Type B pancreatic cell (in vitro differentiated cells): ENCODE results near the gene DNAH17. TPM values are rescaled to one million over a fixed set of nuclear protein-coding genes. Genes with fewer than 3 reads are reported as not detected.
A peak's percentile ranks its signal among the peaks of the same experiment; 100 is the strongest.

Experiments used
- DNase-seq: peaks from one replicate; pipeline ENCODE4 v3.0.0; 2021; ENCODE audit warnings: mixed read lengths; ENCODE audit not compliant: unreplicated experiment; ENCODE audit errors: extremely low spot score
- H3K27ac Mint-ChIP-seq: 2 replicates; pipeline ENCODE4 v1.8.0; 2021; ENCODE audit warnings: mild to moderate bottlenecking, mixed read lengths
- H3K27me3 Mint-ChIP-seq: 2 replicates; pipeline ENCODE4 v1.8.0; 2021; ENCODE audit warnings: mixed read lengths
- H3K36me3 Mint-ChIP-seq: 2 replicates; pipeline ENCODE4 v1.8.0; 2021; ENCODE audit warnings: mixed read lengths
- H3K4me1 Mint-ChIP-seq: one replicate; pipeline ENCODE4 v1.8.0; 2021; ENCODE audit warnings: mixed read lengths; ENCODE audit not compliant: unreplicated experiment
- H3K4me3 Mint-ChIP-seq: 2 replicates; pipeline ENCODE4 v1.8.0; 2021; ENCODE audit warnings: mild to moderate bottlenecking, mixed read lengths
- H3K9me3 Mint-ChIP-seq: 2 replicates; pipeline ENCODE4 v1.8.0; 2021; ENCODE audit warnings: mixed read lengths
- CTCF ChIP-seq: fragments of 200-600 bp; sonication (generic); conservative IDR thresholded peaks from 2 replicates; pipeline ENCODE4 v1.5.0; 2021; ENCODE audit warnings: antibody characterized with exemption, mild to moderate bottlenecking
- total RNA-seq: library from RNA; stranded (reverse); gene quantifications from 2 replicates; pipeline ENCODE4 v1.2.1, GENCODE V29; 2021; ENCODE audit warnings: low replicate concordance

Gene DNAH17
- total RNA-seq, 1 donor from 2014 or later, result 0.07 TPM

DNA sequence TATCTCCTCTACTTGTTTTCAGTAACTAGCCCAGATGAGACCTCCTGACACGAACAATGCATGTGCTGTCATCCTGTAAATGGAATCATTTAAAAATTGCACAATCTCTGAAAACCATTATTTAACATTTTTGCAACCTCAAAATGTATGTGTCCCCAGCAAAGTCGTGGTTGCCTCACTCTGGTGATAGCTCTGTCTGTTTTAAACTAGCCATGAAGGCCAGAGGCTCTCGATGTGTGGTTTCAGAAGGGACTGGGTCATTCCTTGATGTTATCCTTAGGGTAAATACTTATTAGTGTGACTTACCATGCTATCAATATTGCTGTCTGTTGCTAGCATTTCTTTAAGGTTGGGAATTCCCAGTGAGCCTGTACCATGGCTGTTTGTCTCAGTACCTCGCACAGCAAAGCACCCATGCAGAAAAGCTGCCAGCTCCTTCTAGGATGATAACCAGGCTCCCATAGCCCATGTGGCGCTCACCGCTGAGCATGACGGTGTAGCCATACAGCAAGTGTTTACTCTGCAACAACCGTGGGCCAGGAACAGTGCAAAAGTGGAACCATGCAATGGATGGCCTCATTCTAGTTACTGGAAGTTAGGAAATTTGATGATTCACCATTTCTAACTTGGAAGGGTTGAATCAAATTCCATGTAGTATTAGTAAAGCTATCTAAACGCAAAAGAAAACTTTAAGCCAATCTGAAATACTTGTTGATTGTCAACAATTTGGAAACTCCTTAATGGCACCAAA is 201.6 kb downstream of the DNAH17 start:
- H3K4me3 Mint-ChIP-seq, result peak overlapping the region; percentile 76
- no peaks in the 10 kb centered on the region for H3K27me3 Mint-ChIP-seq
- TF ChIP-seq CTCF, result no peak
- H3K27ac Mint-ChIP-seq, result peak overlapping the region; percentile 97
- peaks cover 50% of the 10 kb centered on the region for H3K4me1 Mint-ChIP-seq
- H3K36me3 Mint-ChIP-seq, result peaks cover 4% of the 10 kb centered on the region
- DNase-seq, result no peak
- no peaks in the 10 kb centered on the region for H3K9me3 Mint-ChIP-seq

GRCh38 chr17:78374631-78375274 is 202.4 kb downstream of the DNAH17 start:
- Mint-ChIP-seq H3K27me3 (no peaks in the 10 kb centered on the region), H3K27ac (peak overlapping the region; percentile 97), H3K4me1 (peaks cover 50% of the 10 kb centered on the region), H3K9me3 (no peaks in the 10 kb centered on the region), H3K36me3 (peaks cover 4% of the 10 kb centered on the region), H3K4me3 (peak overlapping the region; percentile 76)
- no peak for DNase-seq
- TF ChIP-seq CTCF, result no peak

DNA sequence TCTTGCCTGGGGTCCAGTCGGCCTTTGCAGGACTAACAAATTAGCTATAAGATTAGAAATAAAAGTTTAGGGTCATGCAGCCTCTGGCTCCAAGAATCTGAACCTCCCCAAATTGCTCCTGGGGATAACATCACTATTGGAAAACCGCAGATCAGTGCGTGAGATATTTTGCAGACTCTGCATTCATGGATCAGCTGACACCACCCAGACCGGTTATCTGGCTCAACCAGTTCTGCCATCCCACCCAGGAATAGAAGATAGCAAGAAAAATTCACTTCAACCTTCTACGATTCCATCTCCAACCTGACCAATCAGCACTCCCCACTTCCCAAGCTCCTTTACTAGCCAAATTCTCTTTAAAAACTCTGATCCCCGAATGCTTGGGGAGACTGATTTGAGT is 203.0 kb downstream of the DNAH17 start:
- peaks cover 3% of the 10 kb centered on the region for H3K36me3 Mint-ChIP-seq
- no peak for DNase-seq
- no peak for TF ChIP-seq CTCF
- H3K27ac Mint-ChIP-seq, result peak overlapping the region; percentile 97
- H3K27me3 Mint-ChIP-seq, result no peaks in the 10 kb centered on the region
- H3K9me3 Mint-ChIP-seq, result no peaks in the 10 kb centered on the region
- H3K4me1 Mint-ChIP-seq, result peaks cover 48% of the 10 kb centered on the region
- H3K4me3 Mint-ChIP-seq, result peak overlapping the region; percentile 76

Other genes starting within 250 kb of the DNAH17 start
- gene SOCS3, start 217.3 kb downstream of the DNAH17 start, total RNA-seq, result 16.9 and 21.1 TPM in 2 replicates
- 44.7 and 54.8 TPM in 2 replicates for gene PGS1, start 198.7 kb downstream of the DNAH17 start, total RNA-seq
- 18.8 and 30.3 TPM in 2 replicates for gene CYTH1, start 204.9 kb upstream of the DNAH17 start, total RNA-seq